Type B pancreatic cell (in vitro differentiated cells): ENCODE data around the gene HPSE2. TPM values are rescaled to one million over a fixed set of nuclear protein-coding genes. Genes with fewer than 3 reads are reported as not detected.

Experiments
- DNase-seq: peaks from one replicate; pipeline ENCODE4 v3.0.0; 2021; ENCODE audit warnings: mixed read lengths; ENCODE audit not compliant: unreplicated experiment; ENCODE audit errors: extremely low spot score
- H3K27ac Mint-ChIP-seq: 2 replicates; pipeline ENCODE4 v1.8.0; 2021; ENCODE audit warnings: mild to moderate bottlenecking, mixed read lengths
- H3K27me3 Mint-ChIP-seq: 2 replicates; pipeline ENCODE4 v1.8.0; 2021; ENCODE audit warnings: mixed read lengths
- H3K36me3 Mint-ChIP-seq: 2 replicates; pipeline ENCODE4 v1.8.0; 2021; ENCODE audit warnings: mixed read lengths
- H3K4me1 Mint-ChIP-seq: one replicate; pipeline ENCODE4 v1.8.0; 2021; ENCODE audit warnings: mixed read lengths; ENCODE audit not compliant: unreplicated experiment
- H3K4me3 Mint-ChIP-seq: 2 replicates; pipeline ENCODE4 v1.8.0; 2021; ENCODE audit warnings: mild to moderate bottlenecking, mixed read lengths
- H3K9me3 Mint-ChIP-seq: 2 replicates; pipeline ENCODE4 v1.8.0; 2021; ENCODE audit warnings: mixed read lengths
- CTCF ChIP-seq: fragments of 200-600 bp; sonication (generic); conservative IDR thresholded peaks from 2 replicates; pipeline ENCODE4 v1.5.0; 2021; ENCODE audit warnings: antibody characterized with exemption, mild to moderate bottlenecking
- total RNA-seq: library from RNA; stranded (reverse); gene quantifications from 2 replicates; pipeline ENCODE4 v1.2.1, GENCODE V29; 2021; ENCODE audit warnings: low replicate concordance

The HPSE2 gene
- total RNA-seq, 1 donor from 2014 or later: 19.8 TPM

GRCh38 chr10:98846787-98847186, 388.9 kb downstream of the HPSE2 start:
- Mint-ChIP-seq H3K4me3 (no peak overlapping the region), H3K36me3 (no peaks in the 10 kb centered on the region), H3K4me1 (no peaks in the 10 kb centered on the region), H3K9me3 (no peaks in the 10 kb centered on the region), H3K27me3 (peaks cover 2% of the 10 kb centered on the region), H3K27ac (no peak overlapping the region)
- no peak for TF ChIP-seq CTCF
- DNase-seq: no peak

GRCh38 chr10:98833542-98833941, 402.1 kb downstream of the HPSE2 start:
- Mint-ChIP-seq H3K27ac (no peak overlapping the region), H3K4me1 (no peaks in the 10 kb centered on the region), H3K4me3 (no peak overlapping the region)

GRCh38 chr10:98832738-98833137, 402.9 kb downstream of the HPSE2 start:
- Mint-ChIP-seq H3K36me3 (no peaks in the 10 kb centered on the region), H3K27ac (no peak overlapping the region), H3K4me3 (no peak overlapping the region), H3K9me3 (no peaks in the 10 kb centered on the region), H3K27me3 (no peaks in the 10 kb centered on the region), H3K4me1 (no peaks in the 10 kb centered on the region)
- TF ChIP-seq CTCF: no peak
- DNase-seq: no peak

More at GRCh38 chr10:98833542-98833941, 402.1 kb downstream of the HPSE2 start:
- H3K27me3 Mint-ChIP-seq: no peaks in the 10 kb centered on the region
- H3K36me3 Mint-ChIP-seq: no peaks in the 10 kb centered on the region
- no peak for DNase-seq
- H3K9me3 Mint-ChIP-seq: no peaks in the 10 kb centered on the region
- TF ChIP-seq CTCF: no peak

DNA sequence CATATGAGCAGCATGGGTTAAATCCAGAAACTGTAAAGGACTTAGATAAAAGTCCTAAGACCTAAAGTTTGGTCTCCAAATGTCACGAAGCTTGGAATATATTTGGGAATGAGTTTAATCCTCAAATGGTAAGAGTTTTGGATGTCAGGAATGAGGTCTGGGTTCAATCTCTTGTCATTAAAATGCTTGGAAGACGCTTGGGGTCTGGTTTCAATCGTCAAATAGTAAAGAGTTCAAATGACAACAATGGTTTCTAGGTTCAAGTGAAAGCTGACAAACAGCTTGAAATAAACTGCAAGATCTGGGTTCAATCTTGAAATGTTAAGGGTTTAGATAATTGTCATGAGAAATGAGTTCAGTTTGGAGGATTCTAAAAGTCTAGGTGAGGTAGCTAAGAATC, 403.5 kb downstream of the HPSE2 start:
- Mint-ChIP-seq H3K4me1 (no peaks in the 10 kb centered on the region), H3K4me3 (no peak overlapping the region), H3K36me3 (no peaks in the 10 kb centered on the region), H3K27ac (no peak overlapping the region), H3K27me3 (no peaks in the 10 kb centered on the region), H3K9me3 (no peaks in the 10 kb centered on the region)
- no peak for TF ChIP-seq CTCF
- no peak for DNase-seq

DNA sequence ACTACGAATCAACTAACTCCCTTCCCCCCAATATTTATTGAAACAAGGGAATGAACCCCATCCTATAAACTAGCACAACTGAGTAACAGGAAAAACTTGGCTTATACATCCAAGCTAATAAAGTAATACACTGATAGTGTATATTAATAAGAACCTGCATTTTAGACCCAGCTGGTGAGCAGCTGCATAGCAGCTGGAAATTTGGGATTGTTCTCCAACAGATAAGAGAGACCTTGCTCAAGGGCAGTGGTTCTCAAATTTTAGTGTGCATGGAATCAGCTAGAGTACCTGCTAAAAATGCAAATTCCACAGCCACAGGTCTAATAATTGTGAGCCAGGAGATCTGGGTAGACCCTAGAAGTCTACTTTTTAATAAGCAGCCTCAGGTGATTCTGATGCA, 404.3 kb downstream of the HPSE2 start:
- no peaks in the 10 kb centered on the region for H3K9me3 Mint-ChIP-seq
- no peak overlapping the region for H3K27ac Mint-ChIP-seq
- no peaks in the 10 kb centered on the region for H3K4me1 Mint-ChIP-seq
- no peak for DNase-seq
- no peak for TF ChIP-seq CTCF
- no peaks in the 10 kb centered on the region for H3K27me3 Mint-ChIP-seq
- H3K36me3 Mint-ChIP-seq: no peaks in the 10 kb centered on the region
- H3K4me3 Mint-ChIP-seq: no peak overlapping the region

DNA sequence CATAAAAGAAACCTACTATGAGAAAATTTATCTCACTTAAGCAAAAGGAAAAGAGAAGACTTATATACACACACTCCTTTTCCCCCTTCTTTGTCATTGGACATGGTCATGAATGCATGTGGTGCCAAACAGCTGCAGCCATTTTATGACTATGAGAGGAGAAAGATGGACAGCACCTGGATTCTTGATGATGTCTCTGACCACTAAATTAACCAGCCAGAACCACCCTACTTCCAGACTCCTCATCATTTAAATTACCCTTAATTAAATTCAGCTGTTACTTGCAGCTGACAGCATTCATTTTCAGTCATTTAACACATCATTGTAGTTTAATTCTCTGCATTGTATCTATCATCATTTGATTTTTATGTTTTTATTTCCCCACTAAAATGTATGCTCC, 409.9 kb downstream of the HPSE2 start:
- Mint-ChIP-seq H3K4me1 (no peaks in the 10 kb centered on the region), H3K27me3 (no peaks in the 10 kb centered on the region), H3K9me3 (no peaks in the 10 kb centered on the region), H3K36me3 (no peaks in the 10 kb centered on the region), H3K4me3 (no peak overlapping the region), H3K27ac (no peak overlapping the region)
- TF ChIP-seq CTCF: no peak
- no peak for DNase-seq
